WI38 (cell line): Measurements from ENCODE around the gene BST1.

ENCODE experiments used
- H3K4me3 ChIP-seq: 2 replicates; pipeline ENCODE4 v1.5.1; 2011; ENCODE audit warnings: low read depth, mild to moderate bottlenecking, control low read depth, low read length
- CTCF ChIP-seq: IDR thresholded peaks from 2 replicates; pipeline ENCODE4 v1.5.1; 2012; ENCODE audit warnings: low read depth, mild to moderate bottlenecking, control low read depth, low read length

The BST1 gene

GRCh38 chr4:15668566-15669435 lies 34.1 kb upstream of the BST1 start:
- no peak overlapping the region for H3K4me3 ChIP-seq

GRCh38 chr4:15670576-15670975 lies 32.3 kb upstream of the BST1 start:
- TF ChIP-seq CTCF: no peak
- no peak overlapping the region for H3K4me3 ChIP-seq

More at GRCh38 chr4:15668566-15669435, 34.1 kb upstream of the BST1 start:
- no peak for TF ChIP-seq CTCF

- TF ChIP-seq CTCF: no peak
Measured at GRCh38 chr4:15672101-15672500, 30.8 kb upstream of the BST1 start.

GRCh38 chr4:15673337-15673736 lies 29.5 kb upstream of the BST1 start:
- no peak overlapping the region for H3K4me3 ChIP-seq
- TF ChIP-seq CTCF: no peak

More at GRCh38 chr4:15672101-15672500, 30.8 kb upstream of the BST1 start:
- no peak overlapping the region for H3K4me3 ChIP-seq

- no peak overlapping the region for H3K4me3 ChIP-seq
- TF ChIP-seq CTCF: no peak
Measured at GRCh38 chr4:15674046-15674445, 28.8 kb upstream of the BST1 start.

GRCh38 chr4:15674926-15675325 lies 27.9 kb upstream of the BST1 start:
- no peak overlapping the region for H3K4me3 ChIP-seq
- no peak for TF ChIP-seq CTCF

GRCh38 chr4:15675356-15675755 lies 27.5 kb upstream of the BST1 start:
- no peak for TF ChIP-seq CTCF
- H3K4me3 ChIP-seq: no peak overlapping the region
